IMR-90 (cell line): ENCODE data around the gene HHIPL1. TPM values are rescaled to one million over a fixed set of nuclear protein-coding genes. Genes with fewer than 3 reads are reported as not detected.

Source experiments
- ATAC-seq: fragments of 200-7000 bp; cut with Tn5 transposase; 2 replicates; pipeline ENCODE4 v1.9.1; 2020; ENCODE audit warnings: low read depth, mild to moderate bottlenecking, moderate library complexity
- BruUV-seq: library from RNA; stranded (reverse); fragments of 400-500 nt; replicated peaks from 2 replicates; lab custom pipeline; 2021; lab: Mats Ljungman, UMichigan
- CTCF ChIA-PET: fragments of 300-600 bp; formaldehyde crosslinking; extraction: SDS; loops from one replicate; lab custom pipeline; 2021; ENCODE audit warnings: antibody characterized with exemption; lab: Yijun Ruan, JAX
- POLR2A ChIA-PET: fragments of 300-600 bp; sonication (Branson Sonifier 250); formaldehyde crosslinking; loops from one replicate; lab custom pipeline; 2022; ENCODE audit warnings: antibody characterized with exemption; ENCODE audit not compliant: unreplicated experiment; lab: Charles Lee
- DNase-seq: peaks from one replicate; pipeline ENCODE4 v3.0.0; 2013
- H2AFZ ChIP-seq: replicated peaks from 2 replicates; pipeline ENCODE3; 2013; ENCODE audit warnings: low read length, mild to moderate bottlenecking; ENCODE audit not compliant: poor library complexity
- H2AK5ac ChIP-seq: 2 replicates; pipeline ENCODE4 v1.6.1; 2013; ENCODE audit warnings: low read depth, low read length, inconsistent platforms
- H2AK9ac ChIP-seq: replicated peaks from 2 replicates; pipeline ENCODE3; 2013; ENCODE audit warnings: mild to moderate bottlenecking, low read depth, low read length, moderate library complexity; ENCODE audit not compliant: poor library complexity
- H2BK120ac ChIP-seq: 2 replicates; pipeline ENCODE4 v1.6.1; 2013; ENCODE audit warnings: low read depth, low read length, inconsistent platforms
- H2BK15ac ChIP-seq: 3 replicates; pipeline ENCODE4 v1.6.1; 2013; ENCODE audit warnings: low read depth, low read length, inconsistent platforms
- H2BK20ac ChIP-seq: 2 replicates; pipeline ENCODE4 v1.6.1; 2013; ENCODE audit warnings: low read depth, mild to moderate bottlenecking, inconsistent platforms, low read length, moderate library complexity
- H2BK5ac ChIP-seq: 2 replicates; pipeline ENCODE4 v1.6.1; 2013; ENCODE audit warnings: mild to moderate bottlenecking, low read depth, low read length, inconsistent platforms; ENCODE audit not compliant: poor library complexity, severe bottlenecking
- H3K14ac ChIP-seq: replicated peaks from 2 replicates; pipeline ENCODE4 v1.6.1; 2013; ENCODE audit warnings: low read depth, low read length, inconsistent platforms
- H3K18ac ChIP-seq: 2 replicates; pipeline ENCODE4 v1.6.1; 2013; ENCODE audit warnings: low read depth, low read length, control low read depth
- H3K23ac ChIP-seq: 2 replicates; pipeline ENCODE4 v1.6.1; 2013; ENCODE audit warnings: low read depth, low read length, inconsistent platforms
- H3K27ac ChIP-seq: 2 replicates; pipeline ENCODE4 v1.5.1; 2013; ENCODE audit warnings: mild to moderate bottlenecking, control low read depth, low read length; ENCODE audit not compliant: insufficient read depth
- H3K27me3 ChIP-seq: 2 replicates; pipeline ENCODE4 v1.6.1; 2013; ENCODE audit warnings: low read length; ENCODE audit not compliant: control insufficient read depth, insufficient read depth
- H3K36me3 ChIP-seq: 2 replicates; pipeline ENCODE4 v1.6.1; 2013; ENCODE audit warnings: low read length, mixed read lengths; ENCODE audit not compliant: control insufficient read depth, insufficient read depth
- H3K4ac ChIP-seq: 2 replicates; pipeline ENCODE4 v1.6.1; 2013; ENCODE audit warnings: low read depth, low read length, inconsistent platforms
- H3K4me1 ChIP-seq: 2 replicates; pipeline ENCODE4 v1.6.1; 2013; ENCODE audit warnings: low read length, mixed read lengths; ENCODE audit not compliant: control insufficient read depth, insufficient read depth
- H3K4me2 ChIP-seq: 2 replicates; pipeline ENCODE4 v1.6.1; 2013; ENCODE audit warnings: low read depth, mild to moderate bottlenecking, control low read depth, low read length, moderate library complexity
- H3K4me3 ChIP-seq: 2 replicates; pipeline ENCODE4 v1.5.1; 2013; ENCODE audit warnings: low read depth, mild to moderate bottlenecking, control low read depth, low read length, moderate library complexity; ENCODE audit not compliant: insufficient read depth
- H3K56ac ChIP-seq: 2 replicates; pipeline ENCODE4 v1.6.1; 2013; ENCODE audit warnings: low read length, inconsistent platforms; ENCODE audit not compliant: insufficient read depth; ENCODE audit errors: extremely low read depth
- H3K79me1 ChIP-seq, 2 experiments: 2 replicates each; pipeline ENCODE4 v1.6.1; 2013; ENCODE audit warnings: low read length in 2 of 2, inconsistent platforms in 1 of 2, low read depth in 1 of 2
- H3K9ac ChIP-seq: 2 replicates; pipeline ENCODE4 v1.6.1; 2013; ENCODE audit warnings: low read depth, low read length, control low read depth
- H3K9me1 ChIP-seq: 2 replicates; pipeline ENCODE4 v1.6.1; 2013; ENCODE audit warnings: low read length, inconsistent platforms; ENCODE audit not compliant: insufficient read depth
- H3K9me3 ChIP-seq: 2 replicates; pipeline ENCODE4 v1.6.1; 2013; ENCODE audit warnings: low read length; ENCODE audit not compliant: control insufficient read depth, insufficient read depth
- H4K20me1 ChIP-seq: 2 replicates; pipeline ENCODE4 v1.6.1; 2013; ENCODE audit warnings: low read length, inconsistent platforms; ENCODE audit not compliant: insufficient read depth
- H4K5ac ChIP-seq: 2 replicates; pipeline ENCODE4 v1.6.1; 2013; ENCODE audit warnings: mild to moderate bottlenecking, low read depth, low read length, control low read depth
- H4K8ac ChIP-seq, 2 experiments: 2 replicates each; pipeline ENCODE4 v1.6.1; 2013; ENCODE audit warnings: low read depth in 2 of 2, low read length in 2 of 2, control low read depth in 1 of 2, inconsistent platforms in 1 of 2
- H4K91ac ChIP-seq: 2 replicates; pipeline ENCODE4 v1.6.1; 2013; ENCODE audit warnings: low read depth, low read length, inconsistent platforms; ENCODE audit not compliant: insufficient read depth
- MAZ ChIP-seq: IDR thresholded peaks from 2 replicates; pipeline ENCODE4 v1.6.1; 2012; ENCODE audit warnings: low read depth, mild to moderate bottlenecking, low read length, improper control_type of control experiment, moderate library complexity, borderline replicate concordance
- RCOR1 ChIP-seq: IDR thresholded peaks from 2 replicates; pipeline ENCODE4 v1.6.1; 2012; ENCODE audit warnings: mild to moderate bottlenecking, low read length, improper control_type of control experiment; ENCODE audit not compliant: insufficient replicate concordance
- USF2 ChIP-seq: fragments of 150-350 bp; IDR thresholded peaks from 2 replicates; pipeline ENCODE4 v1.6.1; 2017; ENCODE audit warnings: mild to moderate bottlenecking, antibody characterized with exemption, low read length, low read depth
- WGBS, 2 experiments: methylation state at CpG; one replicate each; pipeline versions ENCODE4 v1.1.5 to v1.1.7; 2013; ENCODE audit warnings: missing lambda C conversion rate in 2 of 2; ENCODE audit not compliant: insufficient read length in 1 of 2; ENCODE audit errors: extremely low coverage in 2 of 2; 5-methylcytosine and 5-hydroxymethylcytosine counted together
- dilution Hi-C: fragments of 300-500 bp; cut with HindIII; formaldehyde crosslinking; loops from one replicate; pipeline ENCODE4 v1.14.3; 2018; ENCODE audit warnings: low sequenced_read_pairs; ENCODE audit not compliant: unreplicated experiment
- in situ Hi-C: fragments of 300-500 bp; cut with MboI; formaldehyde crosslinking; loops from 3 replicates; pipeline ENCODE4 v1.14.3; 2019; ENCODE audit warnings: low sequenced_read_pairs, inconsistent platforms, mixed read lengths
- intact Hi-C: fragments of 100-400 bp; cut with micrococcal nuclease; formaldehyde crosslinking; loops from 2 replicates; pipeline ENCODE4 v1.10.0; 2022
- polyA plus RNA-seq, 3 experiments: library from polyadenylated mRNA; depleted of rRNA; stranded (reverse); fragments of >200 nt; gene quantifications; 2 replicates each; pipeline ENCODE4 v1.2.3, GENCODE V29; 2012; ENCODE audit warnings: low replicate concordance in 1 of 3
- total RNA-seq: library from RNA; depleted of rRNA; stranded (reverse); fragments of >200 nt; gene quantifications from 2 replicates; pipeline ENCODE4 v1.2.3, GENCODE V29; 2012

Gene HHIPL1
- total and polyA plus RNA-seq, 2 of the 4 experiments (the other 2 are of a cell fraction), result 0.65 to 0.72 TPM

- dilution Hi-C loops (no loop called here), intact Hi-C loops (no loop called here), in situ Hi-C loops (no loop called here)
- Histone ChIP-seq H3K4me1 (0 out of 2 replicates have a peak, but pooled peaks cover 2% of the 10 kb centered on the region), H4K91ac (no peak overlapping the region), H3K79me1 (no peaks in the 10 kb centered on the region), H4K5ac (no peak overlapping the region), H4K8ac (no peak overlapping the region), H2AFZ (no peak overlapping the region), H3K27ac (no peak overlapping the region), H4K20me1 (no peaks in the 10 kb centered on the region), H3K36me3 (no peaks in the 10 kb centered on the region), H3K4me2 (no peak overlapping the region), H2BK120ac (no peak overlapping the region), H3K56ac (no peak overlapping the region), H3K9ac (no peak overlapping the region), H3K9me1 (no peaks in the 10 kb centered on the region), H2AK5ac (no peak overlapping the region), H2BK5ac (no peak overlapping the region), H3K14ac (no peak overlapping the region), H3K4me3 (no peak overlapping the region), H3K23ac (no peak overlapping the region), H3K9me3 (no peaks in the 10 kb centered on the region), H2AK9ac (no peak overlapping the region), H3K18ac (no peak overlapping the region), H3K27me3 (peaks cover 11% of the 10 kb centered on the region; the same call in 1 of the 2 replicates), H3K4ac (no peak overlapping the region), H2BK15ac (no peak overlapping the region), H2BK20ac (no peak overlapping the region)
- WGBS, 2 experiments, result 71% methylated on average over 2 of the region's 3 CpGs; no CpG with 5 or more reads in 1 of the 2 experiments
- BruUV-seq, result no TSS peak
- CTCF ChIA-PET, result no interaction called here
- POLR2A ChIA-PET, result no interaction called here
- no peak for DNase-seq
- no peak for ATAC-seq
- TF ChIP-seq RCOR1 (no peak), MAZ (no peak), USF2 (no peak)
Observed at GRCh38 chr14:99633141-99633540, 11.8 kb upstream of the HHIPL1 start.
